Stimulated activated naive B cell treated with anti-CD40 and anti-IgM and Interleukin-4, amounts not matched to agents 10 μg/mL and 1 μg/mL and 100 μg/mL, for 72 hours (primary cell): ENCODE results near the gene CALD1.
A peak's percentile ranks its signal among the peaks of the same experiment; 100 is the strongest.

Experiments
- ATAC-seq, 2 donors: fragments of 150-1000 bp; cut with Tn5 transposase; replicated peaks; 2 replicates each; pipeline ENCODE4 v1.10.0; 2021; ENCODE audit warnings: moderate library complexity in 1 of 2
- DNase-seq: peaks from one replicate; pipeline ENCODE4 v3.0.0; 2021
- H3K27ac Mint-ChIP-seq: one replicate; pipeline ENCODE4 v1.8.0; 2022; ENCODE audit warnings: mild to moderate bottlenecking, mixed read lengths
- H3K27me3 Mint-ChIP-seq, 2 donors: one replicate each; pipeline ENCODE4 v1.8.0; 2022; ENCODE audit warnings: mixed read lengths in 2 of 2
- H3K36me3 Mint-ChIP-seq, 2 donors: one replicate each; pipeline ENCODE4 v1.8.0; 2022; ENCODE audit warnings: mixed read lengths in 2 of 2, mild to moderate bottlenecking in 1 of 2
- H3K4me1 Mint-ChIP-seq, 2 donors: one replicate each; pipeline ENCODE4 v1.8.0; 2022; ENCODE audit warnings: mixed read lengths in 2 of 2, mild to moderate bottlenecking in 1 of 2
- H3K4me3 Mint-ChIP-seq, 2 donors: one replicate each; pipeline ENCODE4 v1.8.0; 2022; ENCODE audit warnings: mild to moderate bottlenecking in 2 of 2, mixed read lengths in 2 of 2, moderate library complexity in 1 of 2
- H3K9me3 Mint-ChIP-seq, 2 donors: one replicate each; pipeline ENCODE4 v1.8.0; 2022; ENCODE audit warnings: mixed read lengths in 2 of 2, mild to moderate bottlenecking in 1 of 2

The CALD1 gene

GRCh38 chr7:134886353-134887057 is 107.1 kb downstream of the CALD1 start:
- Mint-ChIP-seq H3K27ac (no peak overlapping the region), H3K4me1 (peaks cover 2 to 5% of the 10 kb centered on the region in 2 donors), H3K4me3 (no peak overlapping the region), H3K9me3 (no peaks in the 10 kb centered on the region), H3K36me3 (no peaks in the 10 kb centered on the region), H3K27me3 (peaks cover 6 to 12% of the 10 kb centered on the region in 2 donors)
- DNase-seq (no peak), ATAC-seq (no peak)

- DNase-seq: no peak
- no peak overlapping the region for H3K4me3 Mint-ChIP-seq
- H3K9me3 Mint-ChIP-seq: no peaks in the 10 kb centered on the region
- no peak overlapping the region for H3K27ac Mint-ChIP-seq
- no peaks in the 10 kb centered on the region for H3K36me3 Mint-ChIP-seq
- no peak for ATAC-seq
- H3K4me1 Mint-ChIP-seq: peaks cover 2 to 5% of the 10 kb centered on the region in 2 donors
- peaks cover 10 to 15% of the 10 kb centered on the region in 2 donors for H3K27me3 Mint-ChIP-seq
These were observed 108.1 kb downstream of the CALD1 start for GRCh38 chr7:134887523-134887922.

GRCh38 chr7:134888141-134888740 is 108.8 kb downstream of the CALD1 start:
- ATAC-seq (no peak), DNase-seq (no peak)
- Mint-ChIP-seq H3K27ac (no peak overlapping the region), H3K27me3 (peaks cover 17 to 23% of the 10 kb centered on the region in 2 donors), H3K4me1 (peaks cover 2 to 5% of the 10 kb centered on the region in 2 donors), H3K9me3 (no peaks in the 10 kb centered on the region), H3K36me3 (no peaks in the 10 kb centered on the region), H3K4me3 (no peak overlapping the region)

- Mint-ChIP-seq H3K9me3 (peaks cover 0 to 2% of the 10 kb centered on the region in 2 donors), H3K27ac (no peak overlapping the region), H3K27me3 (peaks cover 30 to 33% of the 10 kb centered on the region in 2 donors), H3K36me3 (no peaks in the 10 kb centered on the region), H3K4me1 (peaks cover 2 to 5% of the 10 kb centered on the region in 2 donors), H3K4me3 (no peak overlapping the region)
- no peak for DNase-seq
- ATAC-seq: no peak
These were observed 111.1 kb downstream of the CALD1 start for GRCh38 chr7:134890246-134891240.

GRCh38 chr7:134891262-134891695 is 111.8 kb downstream of the CALD1 start:
- peaks cover 2 to 6% of the 10 kb centered on the region in 2 donors for H3K36me3 Mint-ChIP-seq
- H3K27me3 Mint-ChIP-seq: peaks cover 30 to 33% of the 10 kb centered on the region in 2 donors
- H3K4me3 Mint-ChIP-seq: peak overlapping the region; percentile 37 to 60
- H3K9me3 Mint-ChIP-seq: peaks cover 5 to 7% of the 10 kb centered on the region in 2 donors
- DNase-seq: no peak
- no peak overlapping the region for H3K27ac Mint-ChIP-seq
- H3K4me1 Mint-ChIP-seq: peaks cover 2 to 5% of the 10 kb centered on the region in 2 donors
- peak; percentile 22 to 29 for ATAC-seq

GRCh38 chr7:134891696-134892678 is 112.6 kb downstream of the CALD1 start:
- Mint-ChIP-seq H3K36me3 (peaks cover 2 to 10% of the 10 kb centered on the region in 2 donors), H3K27ac (no peak overlapping the region), H3K4me3 (no peak overlapping the region), H3K9me3 (peaks cover 9 to 14% of the 10 kb centered on the region in 2 donors), H3K27me3 (peaks cover 30 to 33% of the 10 kb centered on the region in 2 donors), H3K4me1 (peaks cover 2 to 5% of the 10 kb centered on the region in 2 donors)
- no peak for DNase-seq
- ATAC-seq: no peak

- Mint-ChIP-seq H3K27ac (no peak overlapping the region), H3K4me3 (no peak overlapping the region), H3K4me1 (peaks cover 2 to 5% of the 10 kb centered on the region in 2 donors), H3K9me3 (peaks cover 11 to 17% of the 10 kb centered on the region in 2 donors), H3K27me3 (peaks cover 30 to 33% of the 10 kb centered on the region in 2 donors), H3K36me3 (peaks cover 2 to 10% of the 10 kb centered on the region in 2 donors)
- DNase-seq (no peak), ATAC-seq (no peak)
These were observed 113.5 kb downstream of the CALD1 start for GRCh38 chr7:134892963-134893362.

- DNase-seq: no peak
- H3K4me1 Mint-ChIP-seq: peaks cover 2 to 5% of the 10 kb centered on the region in 2 donors
- H3K36me3 Mint-ChIP-seq: peaks cover 2 to 10% of the 10 kb centered on the region in 2 donors
- no peak overlapping the region for H3K27ac Mint-ChIP-seq
- peaks cover 30 to 33% of the 10 kb centered on the region in 2 donors for H3K27me3 Mint-ChIP-seq
- H3K4me3 Mint-ChIP-seq: no peak overlapping the region
- peaks cover 11 to 17% of the 10 kb centered on the region in 2 donors for H3K9me3 Mint-ChIP-seq
- no peak for ATAC-seq
These were observed 114.5 kb downstream of the CALD1 start for GRCh38 chr7:134893920-134894319.

DNA sequence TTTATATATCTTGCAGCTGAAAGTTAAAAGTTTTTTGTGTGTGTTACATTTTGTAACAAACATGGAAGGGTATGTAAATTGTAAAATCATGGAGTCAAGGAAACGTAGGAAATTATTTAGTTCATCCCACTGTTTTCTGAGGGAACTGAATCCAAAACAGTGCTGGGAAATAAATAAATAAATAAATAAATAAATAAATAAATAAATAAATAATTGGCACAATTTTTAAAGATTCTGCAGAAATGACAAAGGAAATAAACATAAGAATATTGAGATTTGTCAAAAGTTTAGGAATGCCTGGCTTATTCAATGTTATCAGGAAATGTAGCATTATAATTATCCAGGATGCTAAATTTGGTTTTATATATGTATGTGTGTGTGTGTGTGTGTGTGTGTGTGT is 115.5 kb downstream of the CALD1 start:
- DNase-seq (no peak), ATAC-seq (no peak)
- H3K27ac Mint-ChIP-seq: no peak overlapping the region
- no peak overlapping the region for H3K4me3 Mint-ChIP-seq
- peaks cover 2 to 5% of the 10 kb centered on the region in 2 donors for H3K4me1 Mint-ChIP-seq
- H3K9me3 Mint-ChIP-seq: peaks cover 11 to 17% of the 10 kb centered on the region in 2 donors
- H3K27me3 Mint-ChIP-seq: peaks cover 32 to 36% of the 10 kb centered on the region in 2 donors
- peaks cover 2 to 10% of the 10 kb centered on the region in 2 donors for H3K36me3 Mint-ChIP-seq

- no peak for DNase-seq
- peaks cover 31 to 34% of the 10 kb centered on the region in 2 donors for H3K27me3 Mint-ChIP-seq
- no peak overlapping the region for H3K4me3 Mint-ChIP-seq
- H3K4me1 Mint-ChIP-seq: peaks cover 5 to 10% of the 10 kb centered on the region in 2 donors
- H3K27ac Mint-ChIP-seq: no peak overlapping the region
- H3K9me3 Mint-ChIP-seq: peaks cover 11 to 17% of the 10 kb centered on the region in 2 donors
- no peak for ATAC-seq
- H3K36me3 Mint-ChIP-seq: peaks cover 2 to 10% of the 10 kb centered on the region in 2 donors
These were observed 116.6 kb downstream of the CALD1 start for GRCh38 chr7:134896073-134896472.

DNA sequence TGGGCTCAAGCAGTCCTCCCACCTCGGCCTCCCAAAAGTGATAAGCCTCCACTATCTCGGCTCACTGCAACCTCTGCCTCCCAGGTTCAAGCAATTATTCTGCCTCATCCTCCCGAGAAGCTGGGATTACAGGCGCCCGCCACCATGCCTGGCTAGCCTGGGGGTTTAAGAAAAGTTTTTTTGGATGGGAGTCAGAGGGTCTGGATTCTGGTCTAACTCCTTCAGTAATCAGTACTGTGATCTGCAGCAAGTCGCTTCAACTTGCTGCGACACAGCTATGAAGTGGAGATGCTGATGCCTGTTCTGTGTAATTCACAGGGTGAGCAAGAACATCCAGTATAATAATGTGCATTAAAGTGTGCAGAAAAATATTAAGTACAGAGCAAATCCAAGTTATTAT is 118.5 kb downstream of the CALD1 start:
- Mint-ChIP-seq H3K27me3 (peaks cover 16 to 22% of the 10 kb centered on the region in 2 donors), H3K36me3 (peaks cover 2 to 10% of the 10 kb centered on the region in 2 donors), H3K9me3 (peaks cover 11 to 17% of the 10 kb centered on the region in 2 donors), H3K4me3 (no peak overlapping the region), H3K27ac (no peak overlapping the region), H3K4me1 (peaks cover 3 to 6% of the 10 kb centered on the region in 2 donors)
- ATAC-seq (no peak), DNase-seq (no peak)

DNA sequence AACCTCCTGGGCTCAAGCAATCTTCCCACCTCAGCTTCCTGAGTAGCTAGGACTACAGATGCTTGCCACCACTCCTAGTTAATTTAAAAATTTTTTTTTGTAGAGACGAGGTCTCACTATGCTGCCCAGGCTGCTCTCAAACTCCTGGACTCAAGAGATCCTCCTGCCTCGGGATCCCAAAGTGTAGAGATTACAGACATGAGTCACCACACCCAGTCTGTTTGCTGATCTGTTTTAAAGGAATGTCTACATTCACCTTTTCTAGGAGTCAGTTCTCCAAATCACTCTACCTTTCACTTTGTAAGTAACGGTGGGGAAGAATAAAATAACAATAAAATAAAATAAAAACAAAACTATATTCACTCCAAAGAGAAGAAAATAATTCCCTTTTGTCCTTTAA is 120.3 kb downstream of the CALD1 start:
- no peak for DNase-seq
- H3K4me3 Mint-ChIP-seq: no peak overlapping the region
- H3K9me3 Mint-ChIP-seq: peaks cover 11 to 17% of the 10 kb centered on the region in 2 donors
- H3K4me1 Mint-ChIP-seq: peaks cover 3 to 6% of the 10 kb centered on the region in 2 donors
- H3K36me3 Mint-ChIP-seq: peaks cover 2 to 10% of the 10 kb centered on the region in 2 donors
- ATAC-seq: no peak
- no peak overlapping the region for H3K27ac Mint-ChIP-seq
- peaks cover 3 to 7% of the 10 kb centered on the region in 2 donors for H3K27me3 Mint-ChIP-seq
